ENCODE data around the gene NR2E1. TPM values are rescaled to one million over a fixed set of nuclear protein-coding genes. Genes with fewer than 3 reads are reported as not detected.

NR2E1 gene
- total and polyA plus RNA-seq, 10 of the 15 experiments (the other 5 are each of a cell fraction or from before 2014, with no cell fraction given), result not detected

GRCh38 chr6:108130262-108130661 lies 35.6 kb upstream of the NR2E1 start:
- H3K9me3 ChIP-seq (replicated peaks; ENCODE audit: control insufficient read depth, insufficient read depth, low read length), result no peaks in the 10 kb centered on the region
- no peak overlapping the region for H3K4me3 ChIP-seq
- no peak overlapping the region for H3K27ac ChIP-seq (ENCODE audit: control insufficient read depth, insufficient read depth)
- FAIRE-seq, result no peak
- peaks cover 7 to 11% of the 10 kb centered on the region in 2 experiments for H3K27me3 ChIP-seq (replicated peaks in 1 of 2; ENCODE audit: control insufficient read depth in 2 of 2, insufficient read depth in 2 of 2, low read length in 1 of 2)
- RAD21 ChIA-PET (ENCODE audit: unreplicated experiment), result no interaction called here
- H3K4me2 ChIP-seq (ENCODE audit: control insufficient read depth, insufficient read depth), result no peak overlapping the region
- DNase-seq (ENCODE audit: low read depth, low spot score), result no peak
- TF ChIP-seq ZZZ3 (IDR thresholded peaks at IDR 0.05; ENCODE audit: control insufficient read depth, insufficient read length, low read depth) (no peak), SPI1 (IDR thresholded peaks at IDR 0.05; ENCODE audit: borderline replicate concordance, insufficient read depth, low read depth, low read length) (no peak), CHD1 (IDR thresholded peaks at IDR 0.05; ENCODE audit: low read depth, low read length) (no peak), BRCA1 (IDR thresholded peaks at IDR 0.05; ENCODE audit: low read depth, low read length) (no peak)
- H3K36me3 ChIP-seq (ENCODE audit: control insufficient read depth in 2 of 2, insufficient read depth in 2 of 2, low read length in 1 of 2), result no peaks in the 10 kb centered on the region
- intact Hi-C loops (cut with micrococcal nuclease; ENCODE audit: unreplicated experiment), result no loop called here
- no peak for ATAC-seq
- no TSS peak for BruUV-seq (replicated peaks)
- no peak overlapping the region for H3K9ac ChIP-seq (ENCODE audit: control insufficient read depth, insufficient read depth, low read length)
- H3K79me2 ChIP-seq (ENCODE audit: control insufficient read depth, insufficient read depth, low read length), result no peaks in the 10 kb centered on the region
- in situ Hi-C loops (cut with MboI), result no loop called here
- H3K4me1 ChIP-seq (ENCODE audit: control insufficient read depth, insufficient read depth, low read length), result no peaks in the 10 kb centered on the region
- H2AFZ ChIP-seq (ENCODE audit: control insufficient read depth, low read depth, low read length), result no peak overlapping the region
- H4K20me1 ChIP-seq (ENCODE audit: control insufficient read depth, insufficient read depth), result no peaks in the 10 kb centered on the region
- SMC1A ChIA-PET (ENCODE audit: uncharacterized antibody, unreplicated experiment), result no interaction called here
- CTCF ChIA-PET, result no interaction called here
- POLR2A ChIA-PET, result no interaction called here

GRCh38 chr6:108132863-108133262 lies 33.0 kb upstream of the NR2E1 start:
- no peak overlapping the region for H3K4me2 ChIP-seq (ENCODE audit: control insufficient read depth, insufficient read depth)

More at GRCh38 chr6:108132863-108133262, 33.0 kb upstream of the NR2E1 start:
- CTCF ChIA-PET, result no interaction called here
- peaks cover 8 to 11% of the 10 kb centered on the region in 2 experiments for H3K27me3 ChIP-seq (replicated peaks in 1 of 2; ENCODE audit: control insufficient read depth in 2 of 2, insufficient read depth in 2 of 2, low read length in 1 of 2)
- no peak for TF ChIP-seq NFYA (IDR thresholded peaks at IDR 0.05; ENCODE audit: borderline replicate concordance, low read depth, low read length)
- TF ChIP-seq CREM (IDR thresholded peaks at IDR 0.05; ENCODE audit: low read depth), result no peak
- TF ChIP-seq LARP7 (IDR thresholded peaks at IDR 0.05), result no peak
- no peak for TF ChIP-seq FOXK2 (IDR thresholded peaks at IDR 0.05)
- no peak for TF ChIP-seq TCF3 (IDR thresholded peaks at IDR 0.05; ENCODE audit: borderline replicate concordance, insufficient read depth, low read depth, low read length)
- H3K9me3 ChIP-seq (replicated peaks; ENCODE audit: control insufficient read depth, insufficient read depth, low read length), result no peaks in the 10 kb centered on the region
- H3K27ac ChIP-seq (ENCODE audit: control insufficient read depth, insufficient read depth), result no peak overlapping the region
- 45% methylated on average over 4 of the region's 4 CpGs for WGBS (ENCODE audit: insufficient coverage, insufficient replicate concordance, low lambda C conversion rate, missing lambda C conversion rate)
- in situ Hi-C loops (cut with MboI), result no loop called here
- ATAC-seq (no peak), FAIRE-seq (no peak), DNase-seq (ENCODE audit: low read depth, low spot score) (no peak)
- no peak overlapping the region for H2AFZ ChIP-seq (ENCODE audit: control insufficient read depth, low read depth, low read length)
- intact Hi-C loops (cut with micrococcal nuclease; ENCODE audit: unreplicated experiment), result no loop called here
- no peaks in the 10 kb centered on the region for H3K36me3 ChIP-seq (ENCODE audit: control insufficient read depth in 2 of 2, insufficient read depth in 2 of 2, low read length in 1 of 2)
- H3K79me2 ChIP-seq (ENCODE audit: control insufficient read depth, insufficient read depth, low read length), result no peaks in the 10 kb centered on the region
- POLR2A ChIA-PET, result no interaction called here
- RAD21 ChIA-PET (ENCODE audit: unreplicated experiment), result no interaction called here
- no peaks in the 10 kb centered on the region for H3K4me1 ChIP-seq (ENCODE audit: control insufficient read depth, insufficient read depth, low read length)
- H3K9ac ChIP-seq (ENCODE audit: control insufficient read depth, insufficient read depth, low read length), result no peak overlapping the region
- no peak overlapping the region for H3K4me3 ChIP-seq
- no peaks in the 10 kb centered on the region for H4K20me1 ChIP-seq (ENCODE audit: control insufficient read depth, insufficient read depth)
- SMC1A ChIA-PET (ENCODE audit: uncharacterized antibody, unreplicated experiment), result no interaction called here
- no TSS peak for BruUV-seq (replicated peaks)

Data from GM12878 (cell line).